Measurements from ENCODE around the gene SEPTIN10.

- TF ChIP-seq CTCF (IDR thresholded peaks at IDR 0.05) (no peak), EZH2 (IDR thresholded peaks at IDR 0.05; ENCODE audit: borderline replicate concordance, insufficient read depth, low read depth, low read length, poor library complexity, severe bottlenecking) (no peak)
Measured at GRCh38 chr2:109636317-109636716, 22.6 kb upstream of the SEPTIN10 start.
